ENCODE data around the gene FZD2. TPM values are rescaled to one million over a fixed set of nuclear protein-coding genes. Genes with fewer than 3 reads are reported as not detected.

Gene FZD2
- total RNA-seq, 1 experiment from 2014 or later: 12.8 TPM

DNA sequence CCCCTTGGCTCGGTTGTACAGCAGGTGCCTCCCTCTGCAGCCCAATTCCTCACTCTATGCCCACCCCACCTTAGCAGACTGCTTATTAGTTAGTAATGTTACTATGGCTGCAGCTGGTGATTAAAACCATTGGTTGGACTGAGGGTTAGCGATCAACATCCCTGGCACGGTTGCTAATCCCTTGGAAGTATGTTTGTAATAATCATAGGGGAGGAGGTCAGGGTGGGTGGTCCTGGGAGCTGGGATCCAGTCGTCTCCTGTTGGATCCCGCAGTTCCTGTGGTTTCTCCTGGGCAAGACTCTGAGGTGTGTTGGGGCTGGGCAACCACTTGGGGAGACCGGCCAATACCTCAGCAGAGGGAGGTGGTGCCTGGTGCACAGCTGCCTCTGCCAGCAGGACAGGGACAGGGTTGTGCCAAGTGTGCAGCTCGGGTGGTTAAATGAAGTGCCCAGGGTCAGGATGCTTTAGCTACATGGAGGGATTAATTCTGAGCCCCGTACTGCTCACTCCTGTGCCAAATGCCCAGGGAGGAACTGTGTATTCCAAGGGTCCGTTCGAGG lies 38.0 kb downstream of the FZD2 start:
- DNase-seq (ENCODE audit: low read depth, low spot score) (no peak), ATAC-seq (no peak)
- no peaks in the 10 kb centered on the region for H3K79me2 ChIP-seq (ENCODE audit: insufficient read depth, low read length)
- no peaks in the 10 kb centered on the region for H4K20me1 ChIP-seq (ENCODE audit: insufficient read depth)
- CTCF ChIA-PET: no interaction called here
- H3K9me3 ChIP-seq (ENCODE audit: control insufficient read depth in 1 of 2, insufficient read depth in 1 of 2, low read depth in 1 of 2, low read length in 2 of 2): no peaks in the 10 kb centered on the region
- H3K4me2 ChIP-seq (ENCODE audit: low read length): no peak overlapping the region
- peaks cover 0 to 7% of the 10 kb centered on the region in 2 experiments; a peak in 2 of 4 replicates for H3K4me1 ChIP-seq (ENCODE audit: control insufficient read depth in 1 of 2, insufficient read depth in 2 of 2, low read length in 2 of 2)
- TF ChIP-seq ZNF274 (IDR thresholded peaks at IDR 0.05; ENCODE audit: low read depth, low read length): no peak
- TF ChIP-seq EGR1 (IDR thresholded peaks at IDR 0.05; ENCODE audit: low read depth): no peak
- TF ChIP-seq POLR2A (IDR thresholded peaks at IDR 0.05; ENCODE audit: borderline replicate concordance, extremely low read depth, insufficient read depth, insufficient read length): no peak
- no peak for TF ChIP-seq EZH2phosphoT487 (IDR thresholded peaks at IDR 0.05; ENCODE audit: borderline replicate concordance)
- no peak for TF ChIP-seq MAX (IDR thresholded peaks at IDR 0.05)
- TF ChIP-seq REST (IDR thresholded peaks at IDR 0.05; ENCODE audit: low read depth): no peak
- TF ChIP-seq ZBTB33 (IDR thresholded peaks at IDR 0.05; ENCODE audit: extremely low read depth, insufficient replicate concordance, low read length): no peak
- TF ChIP-seq CEBPB (IDR thresholded peaks at IDR 0.05; ENCODE audit: low read depth): no peak
- TF ChIP-seq FOSL1 (IDR thresholded peaks at IDR 0.05; ENCODE audit: low read depth): no peak
- TF ChIP-seq CTCF (IDR thresholded peaks at IDR 0.05 in 2 of 3, conservative IDR thresholded peaks at IDR 0.05 in 1 of 3; ENCODE audit: borderline replicate concordance in 1 of 3, insufficient read depth in 1 of 3, low read depth in 2 of 3, low read length in 2 of 3): no peak
- TF ChIP-seq SRF (IDR thresholded peaks at IDR 0.05; ENCODE audit: low read depth): no peak
- no peak for TF ChIP-seq TCF7L2 (IDR thresholded peaks at IDR 0.05; ENCODE audit: borderline replicate concordance, extremely low read depth, insufficient read depth, insufficient read length)
- TF ChIP-seq ATF3 (IDR thresholded peaks at IDR 0.05): no peak
- TF ChIP-seq JUND (IDR thresholded peaks at IDR 0.05): no peak
- TF ChIP-seq RAD21 (IDR thresholded peaks at IDR 0.05; ENCODE audit: low read depth): no peak
- TF ChIP-seq SP1 (IDR thresholded peaks at IDR 0.05; ENCODE audit: low read depth): no peak
- TF ChIP-seq YY1 (IDR thresholded peaks at IDR 0.05; ENCODE audit: extremely low read depth, insufficient replicate concordance, low read depth, low read length): no peak
- POLR2A ChIA-PET: interaction anchor here (1.2 kb wide), 1 partner anchor 8 kb away, joined by 3 read pairs; no protein-coding TSS in a partner anchor
- no peak overlapping the region for H3K9ac ChIP-seq (ENCODE audit: low read length)
- no TSS peak for BruUV-seq (replicated peaks)
- no peak overlapping the region for H3K4me3 ChIP-seq (replicated peaks in 1 of 2; ENCODE audit: low read depth in 1 of 2, low read length in 2 of 2)
- H3K27me3 ChIP-seq (ENCODE audit: insufficient read depth, low read length): peaks cover 4% of the 10 kb centered on the region; the same call in 1 of the 2 replicates
- intact Hi-C loops (cut with micrococcal nuclease): no loop called here
- H2AFZ ChIP-seq (ENCODE audit: low read depth, low read length, poor library complexity, severe bottlenecking): no peak overlapping the region
- no peak overlapping the region for H3K27ac ChIP-seq (ENCODE audit: low read depth, low read length)
- H3K9me2 ChIP-seq (ENCODE audit: insufficient read depth): no peaks in the 10 kb centered on the region
- RAD21 ChIA-PET (ENCODE audit: low non-redundant PET in 1 of 2, low total read pairs in 2 of 2, uncharacterized antibody in 2 of 2, unreplicated experiment in 2 of 2): no interaction called here
- H3K36me3 ChIP-seq (ENCODE audit: control insufficient read depth in 1 of 2, insufficient read depth in 2 of 2, low read length in 2 of 2): no peaks in the 10 kb centered on the region

All from HCT116 (cell line).